Suppressor macrophage (primary cell): ENCODE data around the gene CDCA5.
A peak's percentile ranks its signal among the peaks of the same experiment; 100 is the strongest.

Source experiments
- DNase-seq, 4 experiments: peaks; one replicate each; pipeline ENCODE4 v3.0.0-alpha.2; 2020 to 2022

Gene CDCA5

DNA sequence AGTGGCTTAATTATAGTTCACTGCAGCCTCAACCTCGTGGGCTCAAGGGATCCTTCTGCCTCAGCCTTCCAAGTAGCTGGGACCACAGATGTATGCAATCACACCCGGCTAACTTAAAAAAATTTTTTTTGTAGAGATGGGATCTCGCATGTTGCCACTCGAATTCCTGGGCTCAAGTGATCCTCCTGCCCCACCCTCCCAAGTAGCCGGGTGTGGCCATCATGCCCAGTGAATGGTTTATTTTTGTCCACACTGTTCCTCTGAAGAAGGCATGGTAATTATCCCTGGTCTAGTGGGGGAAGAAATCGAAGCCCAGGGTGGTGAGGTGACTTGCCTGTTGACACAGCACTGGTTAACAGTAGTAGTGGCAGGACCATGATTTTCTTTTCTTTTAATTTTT lies 40.9 kb downstream of the CDCA5 start:
- no peak for DNase-seq

DNA sequence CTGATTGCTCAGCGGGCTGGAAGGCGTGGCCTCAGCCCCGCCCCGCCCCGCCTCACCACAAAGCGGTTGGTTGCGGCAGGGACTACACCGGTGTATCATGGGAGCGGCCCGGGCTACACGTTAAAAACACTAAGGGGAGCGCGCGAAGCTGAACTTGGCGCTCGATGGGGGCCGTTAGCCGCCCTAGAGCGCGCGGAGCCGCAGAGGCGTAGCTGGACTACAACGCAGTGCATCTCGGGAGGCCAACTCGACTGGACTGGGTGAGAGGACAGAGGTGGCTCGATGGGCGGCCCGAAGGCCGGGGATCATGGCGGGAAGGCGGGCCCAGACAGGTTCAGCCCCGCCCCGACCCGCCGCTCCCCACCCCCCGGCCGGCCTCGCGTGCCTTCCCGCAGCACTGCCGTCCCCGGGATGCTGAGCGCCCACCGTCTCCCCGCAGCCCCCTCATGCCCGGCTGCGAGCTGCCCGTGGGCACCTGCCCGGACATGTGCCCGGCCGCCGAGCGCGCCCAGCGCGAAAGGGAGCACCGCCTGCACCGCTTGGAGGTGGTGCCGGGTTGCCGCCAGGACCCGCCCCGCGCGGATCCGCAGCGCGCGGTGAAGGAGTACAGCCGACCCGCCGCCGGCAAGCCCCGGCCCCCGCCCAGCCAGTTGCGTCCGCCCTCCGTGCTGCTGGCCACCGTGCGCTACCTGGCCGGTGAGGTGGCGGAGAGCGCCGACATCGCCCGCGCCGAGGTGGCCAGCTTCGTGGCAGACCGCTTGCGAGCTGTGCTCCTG lies 42.8 kb downstream of the CDCA5 start, which contains the start of gene SAC3D1:
TSS of gene SAC3D1 (plus strand) at position 364 of the 776 bp plus-strand sequence. CDS start at position 447, 83 bp downstream.
- DNase-seq, result peak; percentile 93 to 96 (median 95)

DNA sequence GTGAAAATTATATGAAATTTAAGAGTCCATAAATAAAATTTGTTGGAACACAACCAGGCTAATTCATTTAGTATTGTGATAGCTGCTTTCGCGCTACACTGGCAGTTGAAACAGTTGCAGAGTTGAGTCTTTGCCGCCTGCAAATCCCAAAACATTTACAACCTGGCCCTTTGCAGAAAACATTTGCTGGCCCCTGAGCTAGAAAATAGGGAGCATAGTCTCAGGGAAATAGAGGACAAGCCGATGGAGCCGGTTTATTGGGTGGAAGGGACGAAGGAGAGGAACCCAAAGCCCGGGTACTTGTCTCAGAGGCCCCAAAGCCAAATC lies 43.4 kb downstream of the CDCA5 start:
- DNase-seq, result no peak

DNA sequence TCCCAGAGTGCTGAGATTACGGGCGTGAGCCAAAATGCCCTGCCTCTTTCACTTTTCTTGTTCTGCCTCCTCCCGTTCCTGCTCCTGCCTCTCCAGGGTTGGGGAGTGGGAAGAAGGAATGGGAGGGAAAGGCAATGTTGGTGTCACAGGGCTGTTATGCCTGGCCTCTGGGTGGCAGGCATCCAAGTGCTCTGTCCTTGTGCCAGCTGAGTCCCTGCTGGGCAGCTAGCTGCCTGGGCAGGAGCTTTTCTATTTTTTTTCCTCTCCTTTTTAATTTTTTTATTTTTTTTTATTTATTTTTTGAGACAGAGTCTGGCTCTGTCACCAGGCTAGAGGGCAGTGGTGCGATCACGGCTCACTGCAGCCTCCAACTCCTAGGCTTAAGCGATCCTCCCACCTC lies 46.9 kb downstream of the CDCA5 start:
- no peak for DNase-seq

DNA sequence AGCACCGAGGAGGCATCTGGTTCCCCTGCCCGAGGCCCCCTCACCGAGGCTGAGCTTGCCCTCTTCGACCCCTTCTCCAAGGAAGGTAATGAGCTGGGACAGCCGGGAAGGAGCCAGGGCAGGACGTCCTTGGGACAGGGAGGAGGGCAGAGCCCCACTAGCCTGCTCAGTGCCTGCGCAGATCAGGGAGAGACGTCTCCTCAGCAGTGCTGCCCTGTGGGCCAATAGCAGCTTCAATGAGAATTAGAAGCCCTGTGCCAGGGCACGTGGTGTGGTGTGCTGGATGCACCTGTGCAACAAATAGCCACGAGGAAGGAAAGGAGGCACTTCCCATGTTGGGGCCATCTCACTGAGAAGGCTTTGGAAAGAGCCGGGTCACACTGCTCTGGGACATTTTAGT lies 48.3 kb downstream of the CDCA5 start:
- no peak for DNase-seq

DNA sequence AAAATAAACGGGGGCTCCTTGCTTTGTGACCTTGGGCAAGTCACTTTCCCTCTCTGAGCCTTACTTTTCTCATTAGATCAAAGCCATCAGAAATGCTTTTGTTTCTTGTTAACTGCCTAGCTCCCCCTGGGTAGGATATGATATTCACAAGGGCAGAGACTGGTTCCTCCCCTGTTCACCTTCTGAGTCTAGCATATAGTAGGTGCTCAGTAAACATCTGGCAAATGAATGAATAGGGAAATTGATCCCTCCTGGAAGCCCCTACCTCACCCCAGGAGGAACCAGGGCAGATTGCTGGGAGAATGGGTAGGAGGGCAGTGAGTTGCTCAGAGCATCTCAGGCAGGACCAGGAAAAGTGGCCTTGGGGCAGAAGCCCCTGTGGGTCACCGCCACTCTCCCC lies 49.4 kb downstream of the CDCA5 start:
- DNase-seq, result no peak

DNA sequence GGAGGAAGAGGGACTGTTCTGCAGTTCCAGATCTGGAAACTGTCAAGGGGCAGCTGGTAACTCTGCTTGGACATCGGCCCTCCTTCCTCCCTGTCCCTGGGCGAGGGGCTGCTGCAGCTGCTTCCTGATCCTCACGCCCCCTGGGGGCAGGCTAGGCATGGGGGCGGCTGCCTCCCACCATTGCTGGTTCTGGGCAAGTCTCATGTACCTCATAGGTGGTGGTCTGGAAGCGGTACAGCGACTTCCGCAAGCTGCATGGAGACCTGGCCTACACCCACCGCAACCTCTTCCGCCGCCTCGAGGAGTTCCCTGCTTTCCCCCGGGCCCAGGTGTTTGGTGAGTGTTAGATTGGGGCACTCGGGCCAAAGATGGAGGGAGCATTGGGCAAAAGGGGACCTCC lies 51.6 kb downstream of the CDCA5 start:
- no peak for DNase-seq
